Measurements from ENCODE around the gene PCDH15.

GRCh38 chr10:53839440-53840039 lies 961.5 kb downstream of the PCDH15 start:
- no peak for TF ChIP-seq EZH2phosphoT487 (IDR thresholded peaks at IDR 0.05; ENCODE audit: insufficient read depth, low read depth)
- no peak for TF ChIP-seq EZH2 (IDR thresholded peaks at IDR 0.05; ENCODE audit: insufficient read depth, poor library complexity, severe bottlenecking)
